Transverse colon (tissue), 4 donors: Measurements from ENCODE around the gene GNE. TPM values are rescaled to one million over a fixed set of nuclear protein-coding genes. Genes with fewer than 3 reads are reported as not detected.

Source experiments
- DNase-seq: peaks from one replicate; pipeline ENCODE4 v3.0.0-alpha.2; 2019
- H3K27ac ChIP-seq, 4 donors: fragments of 200-600 bp; sonication (generic); 2 replicates each; pipeline ENCODE4 v1.5.1; 2016 to 2018; ENCODE audit warnings: inconsistent platforms in 4 of 4
- H3K27me3 ChIP-seq: fragments of 200-600 bp; sonication (generic); 2 replicates; pipeline ENCODE4 v1.5.1; 2017; ENCODE audit warnings: inconsistent platforms
- H3K36me3 ChIP-seq, 4 donors: fragments of 200-600 bp; sonication (generic); 2 replicates each; pipeline ENCODE4 v1.5.1; 2017 to 2019; ENCODE audit warnings: inconsistent platforms in 4 of 4
- H3K4me1 ChIP-seq, 4 donors: fragments of 200-600 bp; sonication (generic); 2 replicates each; pipeline ENCODE4 v1.5.1; 2017 to 2020; ENCODE audit warnings: inconsistent platforms in 4 of 4
- H3K4me3 ChIP-seq, 4 donors: fragments of 200-600 bp; sonication (generic); 1 replicate in 1 of 4; 2 replicates in 3 of 4; pipeline versions ENCODE4 v1.5.1 to v1.6.1; 2017 to 2019; ENCODE audit warnings: inconsistent platforms in 4 of 4
- H3K9me3 ChIP-seq, 2 donors: fragments of 200-600 bp; sonication (generic); 2 replicates each; pipeline ENCODE4 v1.5.1; 2017 to 2019; ENCODE audit warnings: inconsistent platforms in 2 of 2
- EP300 ChIP-seq: sonication (generic); formaldehyde crosslinking; IDR thresholded peaks from one replicate; pipeline ENCODE4 v1.6.1; 2017; ENCODE audit warnings: antibody characterized with exemption, low read depth
- POLR2A ChIP-seq: fragments of 450-650 bp; IDR thresholded peaks from one replicate; pipeline ENCODE4 v1.6.1; 2016; ENCODE audit warnings: antibody characterized with exemption, mild to moderate bottlenecking, moderate library complexity
- POLR2AphosphoS5 ChIP-seq, 3 donors: sonication (generic); formaldehyde crosslinking; IDR thresholded peaks; one replicate each; pipeline ENCODE4 v1.6.1; 2016; ENCODE audit warnings: antibody characterized with exemption in 3 of 3
- WGBS, 2 donors: methylation state at CpG; one replicate each; pipeline ENCODE4 v1.1.5; 2018; ENCODE audit warnings: low coverage in 1 of 2; 5-methylcytosine and 5-hydroxymethylcytosine counted together
- in situ Hi-C, 4 donors: fragments of 200-750 bp; cut with MboI; loops; one replicate each; pipeline versions ENCODE4 v1.15.0 to v1.15.1; 2017; ENCODE audit warnings: low sequenced_read_pairs in 3 of 4, low pct_ligation_motif_present in 1 of 4, low pct_unique_long_range_greater_than_20kb in 1 of 4
- intact Hi-C: fragments of 100-400 bp; cut with DNase I; formaldehyde crosslinking; loops from one replicate; pipeline ENCODE4 v1.15.1; 2023; ENCODE audit warnings: low total_unique reads
- total RNA-seq, 4 donors: library from RNA; depleted of rRNA; stranded (reverse); fragments of >200 nt; gene quantifications; one replicate each; pipeline ENCODE4 v1.1.0, GENCODE V29; 2016
- TF ChIP-seq, protein P1 (sequence below), 5 experiments: fragments of 200-600 bp in 3 of 5; fragments of 450-650 bp in 2 of 5; sonication (generic) in 3 of 5; IDR thresholded peaks; 1 replicate in 2 of 5; 2 replicates in 3 of 5; pipeline ENCODE4 v1.5.1; 2016 to 2017; ENCODE audit warnings: antibody characterized with exemption in 5 of 5, inconsistent platforms in 3 of 5, mild to moderate bottlenecking in 2 of 5, moderate library complexity in 1 of 5

GNE gene
- total RNA-seq, 4 donors from 2014 or later: 32.2 to 122 (median 82.1) TPM

DNA sequence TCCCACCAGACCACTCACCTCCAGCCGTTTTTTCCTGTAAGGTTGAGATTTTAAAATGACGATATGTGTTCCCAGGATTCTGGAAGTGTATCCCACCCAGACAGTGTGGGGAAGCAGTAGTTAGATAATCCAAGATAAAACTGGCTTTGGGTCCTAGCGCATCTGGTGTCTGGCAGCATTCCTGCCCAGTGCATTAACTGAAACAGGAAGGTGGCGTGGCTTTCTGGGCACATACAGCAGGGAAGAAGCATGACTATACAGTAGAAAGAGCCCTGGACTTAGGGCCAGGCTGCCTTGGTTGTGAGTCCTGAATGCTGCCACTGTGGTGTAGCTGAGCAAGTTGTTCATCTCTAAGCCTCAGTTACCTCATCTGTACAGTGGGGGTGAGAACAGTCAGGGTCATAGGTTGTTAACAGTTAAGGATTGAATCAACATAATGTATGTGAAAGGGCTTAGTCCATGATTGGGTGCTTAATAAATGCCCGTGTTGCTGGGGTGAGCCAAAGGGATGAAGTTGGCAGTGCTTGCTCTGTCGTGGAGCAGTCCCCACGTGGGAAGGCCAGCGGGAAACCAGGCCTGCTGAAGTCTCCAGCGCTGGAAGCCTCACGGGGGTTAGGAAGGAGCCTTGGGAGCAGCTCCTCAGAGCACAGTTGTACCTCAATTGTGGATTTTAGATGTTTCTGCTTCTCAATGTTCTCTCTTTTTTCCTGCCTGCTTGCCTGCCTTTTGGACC lies 49.6 kb downstream of the GNE start:
- in situ Hi-C loops (loop anchor here in 1 of 4 donors (25.0 kb wide), 1 partner anchor 129 kb away; no protein-coding TSS in a partner anchor), intact Hi-C loops (no loop called here)
- no peak for DNase-seq
- Histone ChIP-seq H3K9me3 (no peaks in the 10 kb centered on the region), H3K27me3 (no peaks in the 10 kb centered on the region), H3K4me1 (peaks cover 0 to 14% (median 6%) of the 10 kb centered on the region in 4 donors), H3K4me3 (no peak overlapping the region), H3K36me3 (peaks cover 0 to 47% (median 16%) of the 10 kb centered on the region in 4 donors), H3K27ac (no peak overlapping the region)
- TF ChIP-seq, protein P1, sequence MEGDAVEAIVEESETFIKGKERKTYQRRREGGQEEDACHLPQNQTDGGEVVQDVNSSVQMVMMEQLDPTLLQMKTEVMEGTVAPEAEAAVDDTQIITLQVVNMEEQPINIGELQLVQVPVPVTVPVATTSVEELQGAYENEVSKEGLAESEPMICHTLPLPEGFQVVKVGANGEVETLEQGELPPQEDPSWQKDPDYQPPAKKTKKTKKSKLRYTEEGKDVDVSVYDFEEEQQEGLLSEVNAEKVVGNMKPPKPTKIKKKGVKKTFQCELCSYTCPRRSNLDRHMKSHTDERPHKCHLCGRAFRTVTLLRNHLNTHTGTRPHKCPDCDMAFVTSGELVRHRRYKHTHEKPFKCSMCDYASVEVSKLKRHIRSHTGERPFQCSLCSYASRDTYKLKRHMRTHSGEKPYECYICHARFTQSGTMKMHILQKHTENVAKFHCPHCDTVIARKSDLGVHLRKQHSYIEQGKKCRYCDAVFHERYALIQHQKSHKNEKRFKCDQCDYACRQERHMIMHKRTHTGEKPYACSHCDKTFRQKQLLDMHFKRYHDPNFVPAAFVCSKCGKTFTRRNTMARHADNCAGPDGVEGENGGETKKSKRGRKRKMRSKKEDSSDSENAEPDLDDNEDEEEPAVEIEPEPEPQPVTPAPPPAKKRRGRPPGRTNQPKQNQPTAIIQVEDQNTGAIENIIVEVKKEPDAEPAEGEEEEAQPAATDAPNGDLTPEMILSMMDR (IDR thresholded peaks at IDR 0.05): no peak
- TF ChIP-seq POLR2AphosphoS5 (IDR thresholded peaks at IDR 0.05) (no peak), EP300 (no peak), POLR2A (no peak)
- 84 to 91% methylated on average over 3 to 10 of the region's 10 CpGs for WGBS, 2 donors

DNA sequence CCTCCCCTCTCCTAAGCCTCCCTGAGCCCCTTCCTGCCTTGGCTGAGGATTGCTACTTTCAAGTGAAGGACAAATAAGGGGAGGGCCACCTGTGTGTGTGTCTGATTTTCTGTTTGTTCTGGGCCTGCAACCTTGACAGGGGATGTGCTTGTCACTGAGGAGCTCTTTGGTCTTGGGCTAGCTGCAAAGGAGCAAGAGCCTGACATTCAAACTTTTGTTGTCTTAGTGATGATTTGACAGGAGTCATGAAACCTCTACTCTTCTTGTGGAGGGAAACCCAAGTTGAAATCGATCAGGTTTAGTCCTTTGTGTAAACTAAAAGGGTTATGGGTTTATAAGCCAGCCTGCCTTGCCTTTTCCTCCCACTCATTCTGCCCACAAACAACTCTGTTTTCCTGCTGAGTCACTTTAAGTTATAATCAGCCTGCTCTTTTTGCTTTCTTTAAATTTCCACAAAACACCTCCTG lies 50.7 kb downstream of the GNE start:
- no peak for DNase-seq
- no peak overlapping the region for H3K27ac ChIP-seq
- intact Hi-C loops: no loop called here
- H3K27me3 ChIP-seq: no peaks in the 10 kb centered on the region
- H3K9me3 ChIP-seq: no peaks in the 10 kb centered on the region
- TF ChIP-seq, protein P1 (IDR thresholded peaks at IDR 0.05): no peak
- no peak for TF ChIP-seq POLR2A
- TF ChIP-seq EP300: no peak
- no peak for TF ChIP-seq POLR2AphosphoS5 (IDR thresholded peaks at IDR 0.05)
- whole genome bisulfite sequencing, 2 donors: 16% methylated on average over 1 of the region's 1 CpG; no CpG with 5 or more reads in 1 of the 2 donors
- peaks cover 0 to 49% (median 21%) of the 10 kb centered on the region in 4 donors for H3K36me3 ChIP-seq
- H3K4me3 ChIP-seq: no peak overlapping the region
- in situ Hi-C loops: loop anchor here in 1 of 4 donors (25.0 kb wide), 1 partner anchor 130 kb away; no protein-coding TSS in a partner anchor
- H3K4me1 ChIP-seq: peaks cover 0 to 14% (median 6%) of the 10 kb centered on the region in 4 donors

DNA sequence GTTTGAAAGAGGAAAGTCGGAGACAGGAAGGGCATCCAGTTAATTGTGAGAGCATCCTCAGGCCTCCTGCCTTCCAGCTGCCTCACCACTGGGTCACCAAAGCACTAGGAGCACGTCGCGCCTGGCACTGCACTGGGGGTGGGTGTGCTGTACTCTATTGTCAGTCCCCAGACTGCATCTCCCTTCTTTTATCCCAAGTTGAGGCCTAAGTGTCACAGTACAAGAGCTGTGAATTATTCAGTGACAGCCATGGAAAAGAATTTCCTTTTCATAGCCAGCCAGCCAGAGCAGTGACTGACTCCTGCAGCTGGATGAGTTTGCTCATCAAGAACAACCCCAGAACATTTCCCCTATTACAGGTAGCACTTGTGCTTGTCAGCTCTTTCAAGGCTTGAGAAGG lies 51.2 kb downstream of the GNE start:
- H3K4me1 ChIP-seq: peaks cover 0 to 14% (median 6%) of the 10 kb centered on the region in 4 donors
- WGBS, 2 donors: 80 to 87% methylated on average over 2 to 4 of the region's 4 CpGs
- intact Hi-C loops (no loop called here), in situ Hi-C loops (loop anchor here in 1 of 4 donors (25.0 kb wide), 1 partner anchor 130 kb away; no protein-coding TSS in a partner anchor)
- H3K4me3 ChIP-seq: no peak overlapping the region
- no peak for DNase-seq
- no peaks in the 10 kb centered on the region for H3K27me3 ChIP-seq
- H3K36me3 ChIP-seq: peaks cover 0 to 53% (median 24%) of the 10 kb centered on the region in 4 donors
- no peaks in the 10 kb centered on the region for H3K9me3 ChIP-seq
- no peak overlapping the region for H3K27ac ChIP-seq
- TF ChIP-seq POLR2AphosphoS5 (IDR thresholded peaks at IDR 0.05) (no peak), POLR2A (no peak)

DNA sequence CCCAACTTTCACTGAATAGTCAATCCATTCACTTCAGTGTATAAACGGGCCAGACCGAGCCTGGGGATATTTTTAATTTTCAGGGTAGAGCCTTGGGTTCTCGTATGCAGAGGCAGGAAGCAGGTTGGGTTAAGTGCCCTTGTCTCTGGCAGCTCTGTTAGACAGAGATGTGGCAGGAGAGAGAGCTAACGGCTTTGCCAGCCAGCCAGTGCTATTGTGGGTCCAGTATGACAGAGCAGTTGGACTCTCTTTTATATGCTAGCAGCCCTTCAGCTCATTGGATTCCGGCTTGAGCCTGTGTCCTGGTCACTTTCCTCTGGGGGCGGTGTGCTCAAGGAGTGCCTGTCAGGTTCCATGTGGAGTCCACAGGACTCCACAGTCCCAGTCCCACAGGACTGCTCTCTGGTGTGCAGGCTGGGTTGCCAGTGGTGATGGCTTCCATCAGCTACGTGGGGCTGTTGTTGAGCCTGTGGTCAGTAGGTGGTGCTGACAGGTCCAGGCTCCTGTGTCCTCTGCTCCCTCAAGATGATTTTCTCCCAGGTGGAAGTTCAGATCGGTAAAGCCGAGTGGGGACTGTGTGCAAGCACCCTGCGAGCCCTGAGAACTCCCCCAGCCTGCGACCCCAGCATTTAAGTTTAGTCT lies 53.2 kb downstream of the GNE start:
- intact Hi-C loops (no loop called here), in situ Hi-C loops (loop anchor here in 1 of 4 donors (25.0 kb wide), 1 partner anchor 132 kb away; no protein-coding TSS in a partner anchor)

More for the DNA sequence above, 53.2 kb downstream of the GNE start:
- DNase-seq: no peak
- no peak for TF ChIP-seq EP300
- TF ChIP-seq POLR2AphosphoS5 (IDR thresholded peaks at IDR 0.05): no peak
- no peak for TF ChIP-seq POLR2A
- TF ChIP-seq, protein P1 (IDR thresholded peaks at IDR 0.05): peak in 2 of 5 experiments; percentile 9 to 14
- H3K27ac ChIP-seq: no peak overlapping the region
- peaks cover 0 to 70% (median 34%) of the 10 kb centered on the region in 4 donors for H3K36me3 ChIP-seq
- peaks cover 0 to 14% (median 6%) of the 10 kb centered on the region in 4 donors for H3K4me1 ChIP-seq
- H3K27me3 ChIP-seq: no peaks in the 10 kb centered on the region
- WGBS, 2 donors: 92% methylated on average over 11 of the region's 11 CpGs; no CpG with 5 or more reads in 1 of the 2 donors
- H3K9me3 ChIP-seq: no peaks in the 10 kb centered on the region
- H3K4me3 ChIP-seq: no peak overlapping the region
